Measurements from ENCODE around the gene PRICKLE1. TPM values are rescaled to one million over a fixed set of nuclear protein-coding genes. Genes with fewer than 3 reads are reported as not detected.

The PRICKLE1 gene
- total and polyA plus RNA-seq, 2 experiments from 2014 or later = 7.7 to 51.7 TPM

DNA sequence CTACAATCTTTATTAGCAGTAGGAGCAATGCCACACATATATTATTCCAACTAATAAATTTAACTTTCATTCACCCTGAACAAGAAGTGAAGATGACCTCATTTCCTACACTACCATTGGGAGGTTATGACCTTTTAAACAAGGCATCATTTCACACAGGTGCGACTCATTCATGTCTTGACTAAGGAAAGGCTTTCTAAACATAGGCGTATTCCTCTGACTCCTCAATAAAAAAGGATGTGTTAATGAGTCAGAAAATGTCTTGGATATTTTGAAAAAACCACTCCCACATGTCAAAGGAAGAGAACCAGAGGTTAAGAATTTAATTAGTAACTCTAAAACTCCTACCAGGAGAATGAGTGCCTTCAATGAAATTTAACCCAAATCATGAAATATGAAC lies 115.2 kb downstream of the PRICKLE1 start:
- Histone ChIP-seq H3K36me3 (ENCODE audit: insufficient read depth) (peaks cover 5% of the 10 kb centered on the region; the same call in 1 of the 2 replicates), H3K27me3 (ENCODE audit: insufficient read depth) (no peaks in the 10 kb centered on the region), H3K4me1 (ENCODE audit: insufficient read depth) (peaks cover 65% of the 10 kb centered on the region), H3K4me3 (no peak overlapping the region), H4K20me1 (replicated peaks; ENCODE audit: insufficient read depth) (peaks cover 22% of the 10 kb centered on the region), H2AFZ (no peak overlapping the region), H3K79me2 (replicated peaks; ENCODE audit: insufficient read depth) (peaks cover 89% of the 10 kb centered on the region), H3F3A (replicated peaks; ENCODE audit: low read depth) (no peaks in the 10 kb centered on the region), H3K4me2 (0 out of 2 replicates have a peak overlapping the region, but pooled peaks have one; percentile 15), H3K27ac (ENCODE audit: low read depth) (no peak overlapping the region), H3K9me2 (ENCODE audit: insufficient read depth) (no peaks in the 10 kb centered on the region)
- no peak for ATAC-seq
- H3K9me3 Mint-ChIP-seq = no peaks in the 10 kb centered on the region; the same call in 2 of the 3 replicates
- DNase-seq (ENCODE audit: low spot score) = no peak
- no peak overlapping the region for H3K4me3 Mint-ChIP-seq
- peaks cover 48% of the 10 kb centered on the region for H3K36me3 Mint-ChIP-seq (ENCODE audit: low read depth)
- peaks cover 7% of the 10 kb centered on the region for H3K27me3 Mint-ChIP-seq (ENCODE audit: insufficient read depth, low read depth, poor library complexity)
- peaks cover 69% of the 10 kb centered on the region for H3K4me1 Mint-ChIP-seq
- no peak overlapping the region for H3K27ac Mint-ChIP-seq
- TF ChIP-seq ZNF114 (CRISPR knock-in tag; IDR thresholded peaks at IDR 0.05) = no peak
- TF ChIP-seq, protein P1, sequence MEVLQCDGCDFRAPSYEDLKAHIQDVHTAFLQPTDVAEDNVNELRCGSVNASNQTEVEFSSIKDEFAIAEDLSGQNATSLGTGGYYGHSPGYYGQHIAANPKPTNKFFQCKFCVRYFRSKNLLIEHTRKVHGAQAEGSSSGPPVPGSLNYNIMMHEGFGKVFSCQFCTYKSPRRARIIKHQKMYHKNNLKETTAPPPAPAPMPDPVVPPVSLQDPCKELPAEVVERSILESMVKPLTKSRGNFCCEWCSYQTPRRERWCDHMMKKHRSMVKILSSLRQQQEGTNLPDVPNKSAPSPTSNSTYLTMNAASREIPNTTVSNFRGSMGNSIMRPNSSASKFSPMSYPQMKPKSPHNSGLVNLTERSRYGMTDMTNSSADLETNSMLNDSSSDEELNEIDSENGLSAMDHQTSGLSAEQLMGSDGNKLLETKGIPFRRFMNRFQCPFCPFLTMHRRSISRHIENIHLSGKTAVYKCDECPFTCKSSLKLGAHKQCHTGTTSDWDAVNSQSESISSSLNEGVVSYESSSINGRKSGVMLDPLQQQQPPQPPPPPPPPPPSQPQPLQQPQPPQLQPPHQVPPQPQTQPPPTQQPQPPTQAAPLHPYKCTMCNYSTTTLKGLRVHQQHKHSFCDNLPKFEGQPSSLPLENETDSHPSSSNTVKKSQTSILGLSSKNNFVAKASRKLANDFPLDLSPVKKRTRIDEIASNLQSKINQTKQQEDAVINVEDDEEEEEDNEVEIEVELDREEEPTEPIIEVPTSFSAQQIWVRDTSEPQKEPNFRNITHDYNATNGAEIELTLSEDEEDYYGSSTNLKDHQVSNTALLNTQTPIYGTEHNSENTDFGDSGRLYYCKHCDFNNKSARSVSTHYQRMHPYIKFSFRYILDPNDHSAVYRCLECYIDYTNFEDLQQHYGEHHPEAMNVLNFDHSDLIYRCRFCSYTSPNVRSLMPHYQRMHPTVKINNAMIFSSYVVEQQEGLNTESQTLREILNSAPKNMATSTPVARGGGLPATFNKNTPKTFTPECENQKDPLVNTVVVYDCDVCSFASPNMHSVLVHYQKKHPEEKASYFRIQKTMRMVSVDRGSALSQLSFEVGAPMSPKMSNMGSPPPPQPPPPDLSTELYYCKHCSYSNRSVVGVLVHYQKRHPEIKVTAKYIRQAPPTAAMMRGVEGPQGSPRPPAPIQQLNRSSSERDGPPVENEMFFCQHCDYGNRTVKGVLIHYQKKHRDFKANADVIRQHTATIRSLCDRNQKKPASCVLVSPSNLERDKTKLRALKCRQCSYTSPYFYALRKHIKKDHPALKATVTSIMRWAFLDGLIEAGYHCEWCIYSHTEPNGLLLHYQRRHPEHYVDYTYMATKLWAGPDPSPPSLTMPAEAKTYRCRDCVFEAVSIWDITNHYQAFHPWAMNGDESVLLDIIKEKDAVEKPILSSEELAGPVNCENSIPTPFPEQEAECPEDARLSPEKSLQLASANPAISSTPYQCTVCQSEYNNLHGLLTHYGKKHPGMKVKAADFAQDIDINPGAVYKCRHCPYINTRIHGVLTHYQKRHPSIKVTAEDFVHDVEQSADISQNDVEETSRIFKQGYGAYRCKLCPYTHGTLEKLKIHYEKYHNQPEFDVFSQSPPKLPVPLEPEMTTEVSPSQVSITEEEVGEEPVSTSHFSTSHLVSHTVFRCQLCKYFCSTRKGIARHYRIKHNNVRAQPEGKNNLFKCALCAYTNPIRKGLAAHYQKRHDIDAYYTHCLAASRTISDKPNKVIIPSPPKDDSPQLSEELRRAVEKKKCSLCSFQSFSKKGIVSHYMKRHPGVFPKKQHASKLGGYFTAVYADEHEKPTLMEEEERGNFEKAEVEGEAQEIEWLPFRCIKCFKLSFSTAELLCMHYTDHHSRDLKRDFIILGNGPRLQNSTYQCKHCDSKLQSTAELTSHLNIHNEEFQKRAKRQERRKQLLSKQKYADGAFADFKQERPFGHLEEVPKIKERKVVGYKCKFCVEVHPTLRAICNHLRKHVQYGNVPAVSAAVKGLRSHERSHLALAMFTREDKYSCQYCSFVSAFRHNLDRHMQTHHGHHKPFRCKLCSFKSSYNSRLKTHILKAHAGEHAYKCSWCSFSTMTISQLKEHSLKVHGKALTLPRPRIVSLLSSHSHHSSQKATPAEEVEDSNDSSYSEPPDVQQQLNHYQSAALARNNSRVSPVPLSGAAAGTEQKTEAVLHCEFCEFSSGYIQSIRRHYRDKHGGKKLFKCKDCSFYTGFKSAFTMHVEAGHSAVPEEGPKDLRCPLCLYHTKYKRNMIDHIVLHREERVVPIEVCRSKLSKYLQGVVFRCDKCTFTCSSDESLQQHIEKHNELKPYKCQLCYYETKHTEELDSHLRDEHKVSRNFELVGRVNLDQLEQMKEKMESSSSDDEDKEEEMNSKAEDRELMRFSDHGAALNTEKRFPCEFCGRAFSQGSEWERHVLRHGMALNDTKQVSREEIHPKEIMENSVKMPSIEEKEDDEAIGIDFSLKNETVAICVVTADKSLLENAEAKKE (CRISPR knock-in tag; IDR thresholded peaks at IDR 0.05) = no peak
- no peak for TF ChIP-seq POLR2AphosphoS5 (IDR thresholded peaks at IDR 0.05; ENCODE audit: low read depth)
- no peak for TF ChIP-seq CREB1 (CRISPR knock-in tag; IDR thresholded peaks at IDR 0.05; ENCODE audit: low read depth)
- TF ChIP-seq STAT1 (IDR thresholded peaks at IDR 0.05; ENCODE audit: unreplicated experiment) = no peak
- TF ChIP-seq, protein P2, sequence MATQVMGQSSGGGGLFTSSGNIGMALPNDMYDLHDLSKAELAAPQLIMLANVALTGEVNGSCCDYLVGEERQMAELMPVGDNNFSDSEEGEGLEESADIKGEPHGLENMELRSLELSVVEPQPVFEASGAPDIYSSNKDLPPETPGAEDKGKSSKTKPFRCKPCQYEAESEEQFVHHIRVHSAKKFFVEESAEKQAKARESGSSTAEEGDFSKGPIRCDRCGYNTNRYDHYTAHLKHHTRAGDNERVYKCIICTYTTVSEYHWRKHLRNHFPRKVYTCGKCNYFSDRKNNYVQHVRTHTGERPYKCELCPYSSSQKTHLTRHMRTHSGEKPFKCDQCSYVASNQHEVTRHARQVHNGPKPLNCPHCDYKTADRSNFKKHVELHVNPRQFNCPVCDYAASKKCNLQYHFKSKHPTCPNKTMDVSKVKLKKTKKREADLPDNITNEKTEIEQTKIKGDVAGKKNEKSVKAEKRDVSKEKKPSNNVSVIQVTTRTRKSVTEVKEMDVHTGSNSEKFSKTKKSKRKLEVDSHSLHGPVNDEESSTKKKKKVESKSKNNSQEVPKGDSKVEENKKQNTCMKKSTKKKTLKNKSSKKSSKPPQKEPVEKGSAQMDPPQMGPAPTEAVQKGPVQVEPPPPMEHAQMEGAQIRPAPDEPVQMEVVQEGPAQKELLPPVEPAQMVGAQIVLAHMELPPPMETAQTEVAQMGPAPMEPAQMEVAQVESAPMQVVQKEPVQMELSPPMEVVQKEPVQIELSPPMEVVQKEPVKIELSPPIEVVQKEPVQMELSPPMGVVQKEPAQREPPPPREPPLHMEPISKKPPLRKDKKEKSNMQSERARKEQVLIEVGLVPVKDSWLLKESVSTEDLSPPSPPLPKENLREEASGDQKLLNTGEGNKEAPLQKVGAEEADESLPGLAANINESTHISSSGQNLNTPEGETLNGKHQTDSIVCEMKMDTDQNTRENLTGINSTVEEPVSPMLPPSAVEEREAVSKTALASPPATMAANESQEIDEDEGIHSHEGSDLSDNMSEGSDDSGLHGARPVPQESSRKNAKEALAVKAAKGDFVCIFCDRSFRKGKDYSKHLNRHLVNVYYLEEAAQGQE (IDR thresholded peaks at IDR 0.05; ENCODE audit: unreplicated experiment) = no peak
- no peak for TF ChIP-seq EZH2 (IDR thresholded peaks at IDR 0.05; ENCODE audit: low read depth, unreplicated experiment)
- TF ChIP-seq ZNF331 (CRISPR knock-in tag; IDR thresholded peaks at IDR 0.05; ENCODE audit: low read depth) = no peak
- no peak for TF ChIP-seq EZH2phosphoT487 (IDR thresholded peaks at IDR 0.05; ENCODE audit: unreplicated experiment)
- no peak for TF ChIP-seq JUNB (IDR thresholded peaks at IDR 0.05; ENCODE audit: unreplicated experiment)
- TF ChIP-seq, protein P3, sequence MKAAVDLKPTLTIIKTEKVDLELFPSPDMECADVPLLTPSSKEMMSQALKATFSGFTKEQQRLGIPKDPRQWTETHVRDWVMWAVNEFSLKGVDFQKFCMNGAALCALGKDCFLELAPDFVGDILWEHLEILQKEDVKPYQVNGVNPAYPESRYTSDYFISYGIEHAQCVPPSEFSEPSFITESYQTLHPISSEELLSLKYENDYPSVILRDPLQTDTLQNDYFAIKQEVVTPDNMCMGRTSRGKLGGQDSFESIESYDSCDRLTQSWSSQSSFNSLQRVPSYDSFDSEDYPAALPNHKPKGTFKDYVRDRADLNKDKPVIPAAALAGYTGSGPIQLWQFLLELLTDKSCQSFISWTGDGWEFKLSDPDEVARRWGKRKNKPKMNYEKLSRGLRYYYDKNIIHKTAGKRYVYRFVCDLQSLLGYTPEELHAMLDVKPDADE (IDR thresholded peaks at IDR 0.05) = no peak
- TF ChIP-seq, protein P4, sequence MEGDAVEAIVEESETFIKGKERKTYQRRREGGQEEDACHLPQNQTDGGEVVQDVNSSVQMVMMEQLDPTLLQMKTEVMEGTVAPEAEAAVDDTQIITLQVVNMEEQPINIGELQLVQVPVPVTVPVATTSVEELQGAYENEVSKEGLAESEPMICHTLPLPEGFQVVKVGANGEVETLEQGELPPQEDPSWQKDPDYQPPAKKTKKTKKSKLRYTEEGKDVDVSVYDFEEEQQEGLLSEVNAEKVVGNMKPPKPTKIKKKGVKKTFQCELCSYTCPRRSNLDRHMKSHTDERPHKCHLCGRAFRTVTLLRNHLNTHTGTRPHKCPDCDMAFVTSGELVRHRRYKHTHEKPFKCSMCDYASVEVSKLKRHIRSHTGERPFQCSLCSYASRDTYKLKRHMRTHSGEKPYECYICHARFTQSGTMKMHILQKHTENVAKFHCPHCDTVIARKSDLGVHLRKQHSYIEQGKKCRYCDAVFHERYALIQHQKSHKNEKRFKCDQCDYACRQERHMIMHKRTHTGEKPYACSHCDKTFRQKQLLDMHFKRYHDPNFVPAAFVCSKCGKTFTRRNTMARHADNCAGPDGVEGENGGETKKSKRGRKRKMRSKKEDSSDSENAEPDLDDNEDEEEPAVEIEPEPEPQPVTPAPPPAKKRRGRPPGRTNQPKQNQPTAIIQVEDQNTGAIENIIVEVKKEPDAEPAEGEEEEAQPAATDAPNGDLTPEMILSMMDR (conservative IDR thresholded peaks at IDR 0.05; ENCODE audit: low read depth in 2 of 2) = no peak
- no peak for TF ChIP-seq NANOG (IDR thresholded peaks at IDR 0.05; ENCODE audit: borderline replicate concordance)
